Iris pigment epithelial cell (primary cell): Measurements from ENCODE around the gene PNPLA2.
A peak's percentile ranks its signal among the peaks of the same experiment; 100 is the strongest.

Experiments used
- DNase-seq: peaks from one replicate; pipeline ENCODE4 v3.0.0-alpha.2; 2011; ENCODE audit warnings: low read depth

Gene PNPLA2

GRCh38 chr11:786235-787083 is 32.3 kb upstream of the PNPLA2 start:
- DNase-seq = no peak

GRCh38 chr11:787084-787675 is 31.5 kb upstream of the PNPLA2 start:
- DNase-seq = no peak

GRCh38 chr11:788009-788640 is 30.6 kb upstream of the PNPLA2 start:
- DNase-seq = no peak

GRCh38 chr11:788953-789940 is 29.5 kb upstream of the PNPLA2 start:
- no peak for DNase-seq

- DNase-seq = peak; percentile 40
Observed at GRCh38 chr11:789943-790342, 28.8 kb upstream of the PNPLA2 start, which contains the start of gene CEND1. Gene CEND1, minus strand, starts transcription at chr11:790090. Its CDS starts 1,514 bp downstream, at chr11:788576.

- no peak for DNase-seq
Observed at GRCh38 chr11:790721-791564, 27.8 kb upstream of the PNPLA2 start.

GRCh38 chr11:791658-792534 is 26.8 kb upstream of the PNPLA2 start:
- no peak for DNase-seq

- DNase-seq = no peak
Observed at GRCh38 chr11:792535-792821, 26.2 kb upstream of the PNPLA2 start.

- DNase-seq = no peak
Observed at GRCh38 chr11:792873-793272, 25.8 kb upstream of the PNPLA2 start.

GRCh38 chr11:793556-793955 is 25.2 kb upstream of the PNPLA2 start:
- DNase-seq = no peak

- DNase-seq = no peak
Observed at GRCh38 chr11:794013-794765, 24.5 kb upstream of the PNPLA2 start.

- no peak for DNase-seq
Observed at GRCh38 chr11:794766-795633, 23.7 kb upstream of the PNPLA2 start.

GRCh38 chr11:795634-796564 is 22.8 kb upstream of the PNPLA2 start:
- DNase-seq = peak; percentile 87

- no peak for DNase-seq
Observed at GRCh38 chr11:796565-797295, 22.0 kb upstream of the PNPLA2 start.

GRCh38 chr11:797296-798092 is 21.2 kb upstream of the PNPLA2 start:
- DNase-seq = peak; percentile 89
